HG02981 (cell line): Measurements from ENCODE around the gene RND2.

Experiments
- ATAC-seq: cut with Tn5 transposase; IDR thresholded peaks from one replicate; pipeline ENCODE4 v1.9.1; 2021; ENCODE audit warnings: mild to moderate bottlenecking, moderate library complexity; ENCODE audit not compliant: unreplicated experiment

RND2 gene

GRCh38 chr17:43069368-43069898 is 44.4 kb downstream of the RND2 start:
- no peak for ATAC-seq

- no peak for ATAC-seq
Observed at GRCh38 chr17:43070257-43070656, 45.2 kb downstream of the RND2 start.

- ATAC-seq, result no peak
Observed at GRCh38 chr17:43070872-43071271, 45.8 kb downstream of the RND2 start.

- no peak for ATAC-seq
Observed at GRCh38 chr17:43074869-43075268, 49.8 kb downstream of the RND2 start.

- no peak for ATAC-seq
Observed at GRCh38 chr17:43079641-43080302, 54.7 kb downstream of the RND2 start.
